DMS114 treated with DMSO at 0.1 percent for 48 hours (cell line): Measurements from ENCODE around the gene RNASE8.

ENCODE experiments used
- DNase-seq: peaks from one replicate; lab custom pipeline; 2025; ENCODE audit not compliant: unreplicated experiment; lab: John Stamatoyannopoulos, UW

RNASE8 gene

DNA sequence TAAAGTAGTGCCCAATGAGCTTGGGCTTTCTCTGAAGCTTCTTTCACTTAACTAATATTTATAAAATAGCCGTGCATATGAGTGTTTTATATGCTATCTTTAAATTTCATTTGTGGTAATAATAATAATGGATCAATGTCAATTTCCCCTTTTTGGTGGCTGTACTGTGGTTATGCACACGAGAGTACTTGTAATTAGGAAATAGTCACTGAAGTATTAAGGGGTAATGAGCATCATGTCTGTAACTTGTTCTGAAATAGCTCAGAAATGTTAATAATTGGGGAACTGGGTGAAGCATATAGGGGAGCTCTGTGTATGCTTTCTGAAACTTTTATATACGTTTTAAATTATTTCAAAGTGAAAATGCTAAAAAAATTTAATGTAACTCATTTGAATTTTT, 7.0 kb upstream of the RNASE8 start:
- no peak for DNase-seq

DNA sequence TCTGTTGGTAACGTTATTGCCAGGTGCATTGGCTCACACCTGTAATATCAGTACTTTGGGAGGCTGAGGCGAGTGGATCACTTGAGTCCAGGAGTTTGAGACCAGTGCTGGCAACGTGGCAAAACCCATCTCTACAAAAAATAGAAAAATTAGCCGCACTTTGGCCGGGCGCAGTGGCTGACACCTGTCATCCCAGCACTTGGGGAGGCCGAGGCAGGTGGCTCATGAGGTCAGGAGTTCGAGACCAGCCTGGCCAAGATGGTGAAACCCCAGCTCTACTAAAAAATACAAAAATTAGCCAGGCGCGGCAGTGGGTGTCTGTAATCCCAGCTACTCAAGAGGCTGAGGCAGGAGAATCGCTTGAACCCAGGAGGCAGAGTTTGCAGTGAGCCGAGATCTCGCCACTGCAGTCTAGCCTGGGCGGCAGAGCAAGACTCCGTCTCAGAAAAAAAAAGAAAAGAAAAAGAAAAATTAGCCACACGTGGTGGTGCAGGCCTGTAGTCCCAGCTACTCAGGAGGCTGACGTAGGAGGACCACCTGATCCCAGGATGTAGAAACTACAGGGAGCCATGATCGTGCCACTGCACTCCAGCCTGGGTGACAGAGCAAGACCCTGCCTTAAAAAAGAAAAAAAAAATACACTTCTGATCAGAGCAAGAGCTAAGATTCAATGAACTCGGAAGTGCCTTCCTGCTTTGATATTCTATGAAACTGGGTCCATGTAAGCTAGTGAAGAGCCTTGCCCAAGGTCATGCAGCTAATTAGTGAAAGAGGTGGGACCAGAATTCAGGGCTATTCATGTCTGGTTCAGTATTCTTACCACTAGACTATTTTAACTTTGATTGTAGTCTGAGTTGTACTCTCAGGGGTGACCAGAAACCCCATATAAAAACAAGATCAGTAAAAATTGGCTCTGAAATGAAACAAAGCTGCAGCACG, 4.2 kb upstream of the RNASE8 start:
- DNase-seq = no peak

DNA sequence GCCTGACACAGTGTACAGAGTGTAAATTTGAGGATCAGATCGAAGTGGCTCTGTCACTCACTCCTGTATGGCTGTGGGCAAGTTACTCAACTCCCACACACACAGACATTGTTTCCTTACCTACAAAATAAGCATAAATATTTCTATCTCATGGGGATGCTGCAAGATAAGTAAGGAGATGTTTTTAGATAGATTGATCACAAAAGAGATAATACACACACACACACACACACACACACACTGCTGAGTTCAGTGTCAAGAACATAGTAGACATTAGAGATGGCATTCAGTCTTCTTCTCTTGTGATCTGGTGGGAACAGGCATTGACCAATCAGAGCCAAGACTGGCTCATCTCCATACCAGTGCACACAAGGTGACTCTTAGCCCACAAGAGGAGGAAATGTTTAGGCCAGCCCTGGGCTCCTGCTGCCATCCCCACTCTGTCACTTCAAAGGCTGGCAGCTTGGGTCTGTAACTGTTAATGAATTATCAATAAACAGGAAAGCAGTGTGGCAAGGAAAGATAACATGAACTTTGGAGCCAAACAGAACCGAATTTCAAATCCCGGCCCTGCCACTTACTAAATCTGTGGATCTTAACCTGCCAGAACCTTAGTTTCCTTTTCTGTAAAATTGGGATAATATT, 3.4 kb upstream of the RNASE8 start:
- DNase-seq = no peak

DNA sequence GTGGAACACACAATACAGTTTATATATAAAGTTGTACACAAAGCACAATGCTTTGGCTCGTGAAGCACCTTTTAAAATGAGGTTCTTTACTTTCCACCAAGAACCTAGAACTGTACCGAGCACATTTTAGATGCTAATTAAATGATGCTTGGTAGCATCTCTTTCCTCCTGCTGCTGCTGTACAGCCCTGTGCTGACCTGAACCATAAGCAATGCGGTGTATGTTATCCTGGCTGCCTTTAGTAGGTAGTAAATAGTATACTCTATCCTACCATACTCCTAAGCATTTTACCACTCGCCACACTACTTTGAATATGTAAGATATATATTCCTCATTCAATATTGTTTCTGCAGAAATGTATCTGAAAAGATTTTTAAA, 2.9 kb upstream of the RNASE8 start:
- no peak for DNase-seq

DNA sequence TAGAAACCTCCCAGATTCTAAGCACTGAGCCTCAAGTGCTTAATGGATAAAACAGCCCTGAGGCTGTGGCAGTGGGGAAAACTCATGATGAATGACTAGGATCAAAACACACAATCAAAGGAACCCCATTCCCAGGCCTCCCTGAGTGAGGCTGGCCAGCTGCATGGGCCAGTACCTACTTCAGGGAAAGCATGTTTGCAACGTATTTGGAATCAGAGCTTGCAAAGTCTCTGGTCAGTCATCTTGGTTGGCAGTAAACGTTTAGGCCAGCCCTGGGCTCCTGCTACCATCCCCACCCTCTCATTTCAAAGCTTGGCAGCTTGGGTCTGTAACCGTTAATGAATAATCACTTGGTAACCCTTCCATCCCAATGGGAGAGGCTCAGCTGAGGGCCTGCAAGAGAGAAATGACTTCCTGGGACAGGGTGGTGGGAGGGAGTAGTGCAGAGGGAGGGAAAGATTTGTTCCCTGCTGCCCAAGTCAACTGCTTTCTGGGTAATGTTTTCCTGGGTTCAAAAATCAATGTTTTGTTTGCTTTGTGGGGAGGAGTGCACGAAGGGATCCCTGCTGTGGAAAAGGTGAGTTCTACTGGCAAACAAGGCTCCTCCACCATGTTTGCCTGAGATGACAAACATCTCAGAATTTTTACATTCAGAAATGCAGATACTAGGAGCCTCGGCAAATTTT, 2.0 kb upstream of the RNASE8 start:
- no peak for DNase-seq

DNA sequence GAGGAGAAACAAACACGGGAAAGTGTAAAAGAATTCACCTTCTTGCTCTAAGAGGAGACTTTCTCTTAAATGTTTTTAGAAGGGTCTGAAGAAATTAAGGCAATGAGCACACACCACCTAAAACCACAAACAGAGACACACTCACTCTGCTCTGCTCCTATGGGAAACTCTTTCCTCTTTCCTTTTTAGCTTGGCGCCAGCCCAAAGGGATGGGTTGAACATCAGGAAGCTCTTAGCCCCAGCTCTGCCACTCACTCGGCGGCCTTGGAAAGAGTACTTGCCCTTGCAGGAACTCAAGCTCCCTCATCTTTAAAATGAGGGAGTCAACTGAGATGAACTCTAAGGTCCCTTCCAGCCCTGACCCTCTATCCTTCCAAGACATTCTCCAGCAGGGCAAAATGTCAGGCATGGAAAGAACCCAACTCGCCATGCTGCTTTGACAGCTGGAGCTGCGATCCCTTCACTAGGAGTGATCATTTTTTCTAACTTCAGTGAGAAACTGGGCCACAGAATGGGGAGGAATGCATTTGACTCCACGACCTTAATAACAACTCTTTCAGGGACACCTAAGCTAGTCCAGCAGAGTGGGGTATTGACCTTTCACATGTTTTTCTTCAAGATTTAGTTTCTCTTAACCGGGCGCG, 980 bp upstream of the RNASE8 start:
- DNase-seq = no peak

DNA sequence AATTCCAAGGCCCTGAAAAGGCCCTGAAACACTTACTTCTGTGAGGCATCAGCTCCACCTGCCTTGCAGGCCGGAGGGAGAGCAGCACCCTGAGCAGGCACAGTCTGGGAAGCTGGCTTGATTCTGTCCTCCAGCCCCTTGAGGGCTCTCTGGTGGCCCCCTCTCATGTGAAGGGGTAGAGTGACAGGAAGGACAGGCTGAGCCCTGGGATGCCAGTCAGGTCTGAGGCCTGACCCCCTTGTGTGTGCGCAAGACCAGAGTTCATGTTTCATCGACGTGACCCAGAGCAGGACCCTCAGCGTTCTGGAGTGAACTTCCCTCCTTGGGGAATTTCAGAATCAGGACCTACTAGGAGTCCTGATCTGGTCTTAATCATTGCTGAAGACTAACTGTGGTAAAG, 1.3 kb downstream of the RNASE8 start:
- DNase-seq = no peak

DNA sequence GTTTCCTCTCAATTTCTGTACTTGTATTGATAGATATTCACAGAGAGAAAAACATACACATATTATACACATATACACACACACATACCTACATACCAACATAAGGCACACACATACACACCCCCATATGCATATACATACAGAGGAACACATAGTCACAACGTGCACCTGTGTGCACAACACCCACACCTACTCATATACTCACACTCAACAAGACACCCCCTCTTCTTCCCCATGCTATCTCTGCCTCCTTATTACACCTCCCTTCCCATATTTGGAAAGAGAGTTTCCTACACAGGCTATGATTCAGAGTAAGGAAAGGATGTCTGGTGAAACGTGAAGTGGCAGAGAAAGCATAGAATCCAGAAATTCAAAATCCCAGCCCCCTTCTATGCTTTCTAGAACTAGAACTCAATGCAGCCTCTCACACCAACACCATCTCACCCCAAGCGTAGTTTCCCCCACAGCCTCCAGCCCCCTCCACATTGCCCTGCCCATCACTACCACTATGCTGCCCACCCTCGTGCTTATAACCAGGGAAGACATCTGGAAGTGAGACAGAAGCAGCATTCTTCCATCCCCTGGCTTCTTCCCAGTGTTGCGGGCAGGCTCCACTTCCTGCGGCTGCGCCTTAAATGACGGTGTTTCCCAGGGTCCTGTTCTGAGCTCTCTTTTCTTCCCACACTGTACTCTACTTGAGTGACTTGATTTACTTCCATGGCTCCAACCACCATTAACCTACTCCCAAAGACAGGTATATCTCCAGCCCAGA, 2.4 kb downstream of the RNASE8 start:
- DNase-seq = no peak

DNA sequence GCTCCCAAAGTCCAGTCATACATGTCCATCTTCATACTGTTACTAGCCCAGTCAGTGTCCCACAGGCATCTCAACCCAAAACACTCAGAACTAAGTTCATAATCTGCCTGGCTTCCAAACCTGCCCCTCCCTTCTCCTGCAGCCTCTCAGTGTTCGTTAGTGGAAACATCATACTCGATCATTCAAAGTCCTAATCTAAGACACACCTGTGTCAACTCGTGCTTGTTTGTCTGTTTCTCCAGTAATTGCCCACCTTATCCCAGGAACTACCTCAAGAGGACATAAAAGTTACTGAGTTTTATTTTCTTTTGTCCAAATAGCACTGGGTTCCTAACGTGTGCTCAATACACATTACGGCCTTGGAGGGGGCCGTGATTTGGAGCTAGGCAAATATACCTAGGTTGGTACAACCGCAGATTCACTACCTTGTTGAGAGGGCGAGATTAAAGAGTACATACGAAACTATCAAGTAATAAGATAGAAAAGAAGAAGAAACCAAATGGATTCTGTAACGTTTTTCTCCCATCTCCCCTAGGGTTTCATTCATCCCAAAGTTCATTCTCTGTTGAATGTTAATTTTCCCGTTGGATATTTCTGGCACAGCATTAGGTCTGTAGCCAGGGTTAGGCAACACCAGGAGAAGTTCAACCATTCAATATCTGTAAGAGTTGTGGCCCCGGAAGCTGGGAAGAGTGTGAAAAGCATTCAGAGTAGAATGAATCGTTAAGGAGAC, 3.2 kb downstream of the RNASE8 start:
- no peak for DNase-seq

DNA sequence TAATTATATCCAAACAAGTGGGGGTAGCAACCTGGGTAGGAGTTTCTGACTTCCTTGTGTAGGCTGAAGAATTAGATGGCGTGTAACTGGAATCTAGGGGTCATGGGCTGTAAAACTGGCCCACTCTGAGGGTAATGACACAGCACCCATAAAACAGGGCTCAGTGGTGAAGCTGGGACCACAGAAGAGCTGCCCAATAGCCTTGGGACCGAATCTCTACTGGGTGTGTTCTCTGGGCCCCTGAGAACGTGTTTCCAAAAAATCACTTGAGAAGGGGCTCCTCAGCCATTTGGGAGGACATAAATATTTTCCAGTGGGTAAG, 3.7 kb downstream of the RNASE8 start:
- no peak for DNase-seq

DNA sequence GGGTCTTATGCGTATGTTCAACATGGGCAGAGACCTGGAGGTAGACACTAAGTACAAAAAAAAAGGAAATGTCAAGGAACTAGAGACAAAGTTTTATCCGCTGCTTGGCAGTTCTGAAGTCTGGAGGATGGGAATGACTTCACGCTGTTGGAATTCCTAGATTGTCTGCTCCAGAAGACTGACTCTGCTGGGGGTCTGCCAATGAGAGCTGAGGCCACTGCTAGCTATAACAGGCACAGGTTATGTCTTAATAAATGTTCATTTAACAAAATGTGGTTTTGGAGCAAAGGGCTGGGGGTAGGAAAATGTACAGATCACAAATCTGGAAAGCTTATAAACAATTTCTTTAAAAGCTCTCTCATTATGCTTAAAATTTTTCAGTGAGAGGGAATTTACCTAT, 5.9 kb downstream of the RNASE8 start:
- DNase-seq = no peak

DNA sequence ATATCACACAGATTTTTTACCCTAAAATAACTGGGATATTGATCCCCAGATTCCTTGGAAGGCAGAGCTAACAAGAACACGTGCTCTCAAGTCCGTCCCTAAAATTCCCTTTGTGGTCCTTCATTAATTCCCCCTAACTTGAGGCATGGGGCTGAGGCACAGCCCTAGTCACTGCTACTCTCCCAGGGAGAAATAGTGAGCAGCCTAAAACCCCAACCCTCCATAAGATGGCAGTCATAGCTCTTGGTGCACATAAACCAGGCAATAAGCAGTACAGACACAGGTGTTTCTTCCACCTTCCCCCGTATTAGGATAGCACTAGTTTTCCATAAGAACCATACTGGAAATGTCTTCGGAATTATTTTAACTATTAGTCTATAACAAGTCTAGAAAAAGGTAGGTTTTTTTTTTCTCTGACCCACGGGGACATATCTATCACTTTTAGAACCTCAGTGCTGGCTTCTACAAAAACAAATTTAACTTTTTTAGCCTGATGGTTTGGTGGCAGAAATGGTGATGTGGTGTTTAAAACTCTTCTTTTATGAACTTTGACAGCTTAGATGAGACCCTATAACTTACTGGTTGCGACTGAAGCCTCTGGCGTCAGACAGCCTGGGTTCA, 9.4 kb downstream of the RNASE8 start:
- peak; percentile 14 for DNase-seq

DNA sequence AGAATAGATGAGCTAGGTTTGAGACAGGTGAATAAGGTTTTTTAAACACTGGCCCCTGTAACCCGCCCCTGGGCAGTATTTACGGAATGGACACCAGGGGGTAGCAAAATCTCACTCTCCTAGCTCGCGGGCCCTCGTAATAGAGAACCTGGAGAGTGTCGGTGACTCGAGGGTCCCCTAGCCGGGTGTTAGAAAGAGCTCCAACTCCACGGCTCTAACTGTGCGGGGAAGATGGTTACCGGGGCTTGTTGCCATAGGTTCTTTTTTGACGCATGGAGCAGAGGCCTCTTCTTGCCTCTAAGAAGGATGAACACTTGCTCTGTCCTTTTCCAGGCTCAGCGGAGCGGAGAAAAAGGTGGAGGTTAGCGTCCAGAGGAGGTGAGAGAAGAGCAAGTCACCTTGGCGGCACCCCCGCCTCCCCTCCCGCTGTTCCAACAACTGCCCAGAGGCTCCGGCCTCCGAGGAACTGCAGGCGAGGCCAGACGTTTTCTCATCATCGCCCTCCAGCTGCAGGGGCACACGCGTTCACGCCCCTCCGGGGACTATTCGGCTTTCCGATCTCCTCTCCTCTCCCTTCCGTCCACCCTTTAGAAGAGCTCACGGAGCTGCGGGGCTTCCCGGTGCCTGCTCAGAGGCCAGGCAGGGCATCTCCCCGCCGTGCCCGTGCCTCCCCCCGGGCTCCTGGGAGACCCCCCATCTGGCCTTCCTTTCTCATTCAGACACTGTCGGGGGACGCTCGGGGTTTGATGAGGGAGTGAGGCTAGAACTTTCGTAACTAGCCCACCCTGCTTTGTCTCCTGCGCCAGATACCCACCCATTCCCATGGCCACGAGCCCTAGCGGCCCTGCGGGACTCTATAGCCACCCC, 11.1 kb downstream of the RNASE8 start:
- peak; percentile 45 for DNase-seq

DNA sequence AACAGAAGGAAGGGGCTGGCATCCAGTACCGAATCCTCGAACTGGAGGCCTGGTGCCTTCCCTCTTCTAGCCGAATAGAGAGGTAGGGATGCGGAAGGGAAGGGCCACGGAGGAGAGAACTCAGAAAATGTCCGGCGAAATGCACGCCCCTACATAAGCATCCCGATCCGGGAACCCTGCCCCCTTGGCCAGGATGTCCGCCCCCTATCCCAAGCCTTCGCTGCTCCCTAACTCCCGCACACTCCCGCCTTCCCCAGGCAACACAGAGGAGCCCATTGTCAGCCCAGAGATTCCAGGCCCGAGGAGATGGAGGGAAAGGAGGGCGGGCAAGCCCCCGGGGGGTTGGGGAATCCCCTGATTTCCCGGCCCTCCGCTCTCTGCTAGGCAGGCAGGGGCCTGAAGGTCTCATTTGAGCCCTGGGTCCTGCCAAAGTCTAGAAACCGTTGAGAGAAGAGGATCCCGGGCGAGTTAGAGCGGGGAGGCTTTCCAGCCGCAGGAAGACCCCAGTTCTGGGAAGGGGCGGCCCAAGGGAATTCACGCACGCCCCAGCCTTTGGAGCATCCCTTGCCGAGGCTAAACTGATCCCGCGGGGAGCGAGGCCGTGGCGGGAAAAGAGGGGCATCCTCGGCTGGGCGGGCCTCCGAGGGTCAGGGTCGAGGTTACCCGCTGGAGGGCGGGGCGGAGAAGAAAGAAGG, 11.9 kb downstream of the RNASE8 start:
- DNase-seq = no peak

DNA sequence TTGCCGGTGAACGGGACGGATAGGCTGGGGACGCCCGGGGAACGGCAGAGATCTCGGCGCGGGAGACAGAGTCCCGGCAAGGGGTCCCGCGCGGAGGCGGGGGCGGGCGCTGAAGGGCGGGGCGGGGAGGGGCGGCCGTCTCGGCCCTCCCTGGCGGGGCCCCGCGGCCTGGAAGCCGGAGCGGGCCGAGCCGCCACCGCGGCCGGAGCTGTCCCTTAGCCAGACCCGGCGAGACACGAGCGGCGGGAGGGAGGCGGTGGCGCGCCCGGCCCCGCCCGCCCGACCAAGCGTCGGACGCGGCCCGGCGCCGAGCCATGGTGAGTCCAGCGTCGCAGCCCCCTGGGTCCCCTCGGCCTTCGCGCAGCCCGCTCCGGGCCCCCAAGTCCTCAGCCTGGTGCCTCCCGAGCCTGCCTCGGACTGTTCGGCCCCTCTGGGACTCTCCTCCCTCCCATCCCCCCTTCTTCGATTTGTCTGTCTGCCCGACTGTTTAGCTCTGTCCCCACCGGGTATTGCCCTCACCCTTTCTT, 12.5 kb downstream of the RNASE8 start, which contains the start of gene ARHGEF40:
TSS of gene ARHGEF40 (plus strand) at position 222 of the 527 bp plus-strand sequence. CDS start at position 315, 93 bp downstream.
- no peak for DNase-seq

DNA sequence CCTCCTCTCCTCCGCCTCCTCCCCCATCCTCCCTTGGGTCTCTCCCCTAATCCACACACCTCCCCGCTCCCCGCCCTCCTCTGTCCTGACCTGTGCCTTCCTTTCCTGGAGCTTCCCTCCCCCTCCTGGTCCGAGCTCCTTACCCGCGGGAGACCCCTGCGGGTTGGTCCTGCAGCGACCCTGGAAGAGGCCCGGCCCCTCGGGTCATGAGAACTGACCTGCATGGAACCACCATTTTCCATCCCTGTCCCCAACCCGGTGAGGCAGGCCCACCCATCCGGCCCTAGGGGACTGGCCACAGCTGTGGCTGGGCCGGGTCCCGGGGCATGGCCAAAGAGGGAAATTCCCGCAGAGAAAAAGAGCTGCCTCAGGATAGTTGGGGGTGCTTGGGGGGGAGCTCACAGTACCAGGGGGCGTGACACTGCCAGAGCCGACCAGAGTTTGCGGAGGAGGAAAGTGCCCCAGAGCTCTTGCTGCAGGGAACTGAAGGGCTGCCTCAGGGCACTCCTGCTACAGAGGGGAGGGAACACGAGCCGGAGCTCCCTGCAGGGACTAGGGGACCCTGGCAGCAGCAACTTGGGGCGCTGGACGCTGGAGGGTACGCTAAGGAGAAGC, 13.1 kb downstream of the RNASE8 start:
- peak; percentile 9 for DNase-seq
